WERI-Rb-1 (cell line): Measurements from ENCODE around the gene LATS2.

Experiments
- DNase-seq: peaks from one replicate; pipeline ENCODE4 v3.0.0-alpha.2; 2020
- H3K27ac ChIP-seq: fragments of 250-450 bp; sonication (Bioruptor Pico); 2 replicates; pipeline ENCODE4 v1.5.1; 2020; ENCODE audit warnings: mild to moderate bottlenecking, moderate library complexity
- H3K27me3 ChIP-seq: fragments of 250-450 bp; sonication (Bioruptor Pico); 2 replicates; pipeline ENCODE4 v1.5.1; 2021; ENCODE audit warnings: mild to moderate bottlenecking, low read depth, moderate library complexity; ENCODE audit not compliant: insufficient read depth, severe bottlenecking
- H3K36me3 ChIP-seq: fragments of 250-450 bp; sonication (Bioruptor Pico); 2 replicates; pipeline ENCODE4 v1.5.1; 2020; ENCODE audit warnings: mild to moderate bottlenecking, moderate library complexity
- H3K4me3 ChIP-seq: 2 replicates; pipeline ENCODE4 v1.5.1; 2011; ENCODE audit warnings: low read depth, mild to moderate bottlenecking, control low read depth, low read length
- H3K9me3 ChIP-seq: fragments of 250-450 bp; sonication (Bioruptor Pico); 2 replicates; pipeline ENCODE4 v1.5.1; 2021; ENCODE audit warnings: mild to moderate bottlenecking, moderate library complexity; ENCODE audit not compliant: severe bottlenecking
- TF ChIP-seq, protein P1 (sequence below): IDR thresholded peaks from 2 replicates; pipeline ENCODE4 v1.5.1; 2011; ENCODE audit warnings: low read depth, mild to moderate bottlenecking, control low read depth, inconsistent platforms, low read length

Gene LATS2

GRCh38 chr13:21006141-21007005 is 55.0 kb downstream of the LATS2 start:
- Histone ChIP-seq H3K9me3 (peaks cover under 1% of the 10 kb centered on the region), H3K4me3 (no peak overlapping the region), H3K27me3 (no peaks in the 10 kb centered on the region), H3K36me3 (no peaks in the 10 kb centered on the region), H3K27ac (no peak overlapping the region)
- TF ChIP-seq, protein P1, sequence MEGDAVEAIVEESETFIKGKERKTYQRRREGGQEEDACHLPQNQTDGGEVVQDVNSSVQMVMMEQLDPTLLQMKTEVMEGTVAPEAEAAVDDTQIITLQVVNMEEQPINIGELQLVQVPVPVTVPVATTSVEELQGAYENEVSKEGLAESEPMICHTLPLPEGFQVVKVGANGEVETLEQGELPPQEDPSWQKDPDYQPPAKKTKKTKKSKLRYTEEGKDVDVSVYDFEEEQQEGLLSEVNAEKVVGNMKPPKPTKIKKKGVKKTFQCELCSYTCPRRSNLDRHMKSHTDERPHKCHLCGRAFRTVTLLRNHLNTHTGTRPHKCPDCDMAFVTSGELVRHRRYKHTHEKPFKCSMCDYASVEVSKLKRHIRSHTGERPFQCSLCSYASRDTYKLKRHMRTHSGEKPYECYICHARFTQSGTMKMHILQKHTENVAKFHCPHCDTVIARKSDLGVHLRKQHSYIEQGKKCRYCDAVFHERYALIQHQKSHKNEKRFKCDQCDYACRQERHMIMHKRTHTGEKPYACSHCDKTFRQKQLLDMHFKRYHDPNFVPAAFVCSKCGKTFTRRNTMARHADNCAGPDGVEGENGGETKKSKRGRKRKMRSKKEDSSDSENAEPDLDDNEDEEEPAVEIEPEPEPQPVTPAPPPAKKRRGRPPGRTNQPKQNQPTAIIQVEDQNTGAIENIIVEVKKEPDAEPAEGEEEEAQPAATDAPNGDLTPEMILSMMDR = no peak
- no peak for DNase-seq

- H3K9me3 ChIP-seq = peaks cover 2% of the 10 kb centered on the region
- no peak for DNase-seq
- H3K36me3 ChIP-seq = no peaks in the 10 kb centered on the region; the same call in 1 of the 2 replicates
- no peaks in the 10 kb centered on the region for H3K27me3 ChIP-seq
- no peak overlapping the region for H3K4me3 ChIP-seq
- H3K27ac ChIP-seq = no peak overlapping the region
- TF ChIP-seq, protein P1 = no peak
Measured at GRCh38 chr13:21005193-21005592, 56.2 kb downstream of the LATS2 start.

GRCh38 chr13:21001471-21001870 is 59.9 kb downstream of the LATS2 start:
- no peaks in the 10 kb centered on the region; the same call in 1 of the 2 replicates for H3K36me3 ChIP-seq
- DNase-seq = no peak
- H3K27ac ChIP-seq = no peak overlapping the region
- TF ChIP-seq, protein P1 = no peak
- H3K4me3 ChIP-seq = no peak overlapping the region
- H3K27me3 ChIP-seq = no peaks in the 10 kb centered on the region
- peaks cover 2% of the 10 kb centered on the region for H3K9me3 ChIP-seq

DNA sequence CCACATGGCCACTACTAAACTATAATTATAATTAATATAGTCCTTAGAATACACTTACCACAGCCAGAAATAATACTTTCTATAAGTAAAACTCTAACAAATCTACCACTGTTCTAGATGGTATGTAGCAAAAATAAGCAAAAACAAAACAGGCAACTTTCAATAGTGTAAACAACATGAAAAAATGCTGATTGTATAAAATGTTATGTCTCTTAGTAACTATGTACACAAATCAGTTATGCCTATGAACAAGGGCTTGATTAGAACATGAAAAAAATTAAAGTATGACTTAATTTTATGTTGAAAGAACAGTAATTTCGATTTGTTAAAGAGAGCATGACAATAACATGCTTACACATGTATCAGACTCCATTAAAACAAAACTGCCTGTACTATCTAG is 60.7 kb downstream of the LATS2 start:
- H3K27me3 ChIP-seq = no peaks in the 10 kb centered on the region
- no peak overlapping the region for H3K4me3 ChIP-seq
- H3K9me3 ChIP-seq = peaks cover 2% of the 10 kb centered on the region
- H3K27ac ChIP-seq = no peak overlapping the region
- no peak for DNase-seq
- no peaks in the 10 kb centered on the region; the same call in 1 of the 2 replicates for H3K36me3 ChIP-seq
- TF ChIP-seq, protein P1 = no peak

- TF ChIP-seq, protein P1 = no peak
- no peak overlapping the region for H3K4me3 ChIP-seq
- no peaks in the 10 kb centered on the region for H3K27me3 ChIP-seq
- H3K9me3 ChIP-seq = peaks cover 2% of the 10 kb centered on the region
- DNase-seq = no peak
- H3K27ac ChIP-seq = no peak overlapping the region
- no peaks in the 10 kb centered on the region; the same call in 1 of the 2 replicates for H3K36me3 ChIP-seq
Measured at GRCh38 chr13:20998649-20999415, 62.6 kb downstream of the LATS2 start.
